H9 (cell line): ENCODE measurements around the gene TMEM209. TPM values are rescaled to one million over a fixed set of nuclear protein-coding genes. Genes with fewer than 3 reads are reported as not detected.

ENCODE experiments used
- DNase-seq: peaks from one replicate; pipeline ENCODE4 v3.0.0-alpha.2; 2017
- H2AFZ ChIP-seq: one replicate; pipeline ENCODE4 v1.6.1; 2013; ENCODE audit warnings: mild to moderate bottlenecking, low read length, control low read depth, moderate library complexity
- H2AK5ac ChIP-seq: 2 replicates; pipeline ENCODE4 v1.6.1; 2013; ENCODE audit warnings: low read length, control low read depth, mixed read lengths; ENCODE audit not compliant: insufficient read length
- H2BK120ac ChIP-seq: one replicate; pipeline ENCODE4 v1.6.1; 2013; ENCODE audit warnings: low read depth, mild to moderate bottlenecking, low read length, control low read depth, inconsistent platforms; ENCODE audit not compliant: poor library complexity, severe bottlenecking
- H2BK12ac ChIP-seq: 2 replicates; pipeline ENCODE4 v1.6.1; 2013; ENCODE audit warnings: low read length, control low read depth, mixed read lengths, low read depth; ENCODE audit not compliant: insufficient read length
- H2BK15ac ChIP-seq: 2 replicates; pipeline ENCODE4 v1.6.1; 2013; ENCODE audit warnings: low read depth, low read length, control low read depth
- H2BK20ac ChIP-seq: one replicate; pipeline ENCODE4 v1.6.1; 2013; ENCODE audit warnings: low read depth, mild to moderate bottlenecking, low read length, control low read depth, inconsistent platforms; ENCODE audit not compliant: poor library complexity, severe bottlenecking
- H2BK5ac ChIP-seq: 2 replicates; pipeline ENCODE4 v1.6.1; 2013; ENCODE audit warnings: low read length, control low read depth, mixed read lengths; ENCODE audit not compliant: insufficient read length
- H3K14ac ChIP-seq: 2 replicates; pipeline ENCODE4 v1.6.1; 2013; ENCODE audit warnings: low read length, control low read depth; ENCODE audit not compliant: insufficient read depth
- H3K18ac ChIP-seq: 2 replicates; pipeline ENCODE4 v1.6.1; 2013; ENCODE audit warnings: low read depth, mild to moderate bottlenecking, mixed read lengths, low read length, control low read depth; ENCODE audit not compliant: insufficient read length
- H3K23ac ChIP-seq: 2 replicates; pipeline ENCODE4 v1.6.1; 2013; ENCODE audit warnings: low read length, control low read depth, mixed read lengths, low read depth; ENCODE audit not compliant: insufficient read length
- H3K23me2 ChIP-seq: 2 replicates; pipeline ENCODE4 v1.6.1; 2013; ENCODE audit warnings: low read depth, mild to moderate bottlenecking, mixed read lengths, low read length, control low read depth; ENCODE audit not compliant: insufficient read length, poor library complexity, severe bottlenecking
- H3K27ac ChIP-seq: 2 replicates; pipeline ENCODE4 v1.5.1; 2013; ENCODE audit warnings: low read length, control low read depth, mixed read lengths, low read depth; ENCODE audit not compliant: insufficient read length
- H3K27me3 ChIP-seq: 2 replicates; pipeline ENCODE4 v1.6.1; 2013; ENCODE audit warnings: low read length, control low read depth, inconsistent platforms; ENCODE audit not compliant: insufficient read depth
- H3K4ac ChIP-seq: 2 replicates; pipeline ENCODE4 v1.6.1; 2013; ENCODE audit warnings: low read depth, mild to moderate bottlenecking, control low read depth, inconsistent platforms, low read length, moderate library complexity
- H3K4me1 ChIP-seq: 2 replicates; pipeline ENCODE4 v1.6.1; 2013; ENCODE audit warnings: low read length, control low read depth, inconsistent platforms; ENCODE audit not compliant: insufficient read depth
- H3K4me2 ChIP-seq: 2 replicates; pipeline ENCODE4 v1.6.1; 2013; ENCODE audit warnings: low read length, control low read depth, mixed read lengths; ENCODE audit not compliant: insufficient read length, insufficient read depth
- H3K56ac ChIP-seq: 2 replicates; pipeline ENCODE4 v1.6.1; 2013; ENCODE audit warnings: low read depth, mild to moderate bottlenecking, mixed read lengths, low read length, control low read depth; ENCODE audit not compliant: insufficient read length
- H3K79me1 ChIP-seq: 2 replicates; pipeline ENCODE4 v1.6.1; 2013; ENCODE audit warnings: low read depth, mild to moderate bottlenecking, moderate library complexity, low read length, control low read depth, inconsistent platforms; ENCODE audit not compliant: insufficient read depth, poor library complexity, severe bottlenecking
- H3K79me2 ChIP-seq: 2 replicates; pipeline ENCODE4 v1.6.1; 2013; ENCODE audit warnings: low read length, control low read depth, inconsistent platforms; ENCODE audit not compliant: insufficient read depth
- H3K9ac ChIP-seq: 2 replicates; pipeline ENCODE4 v1.6.1; 2013; ENCODE audit warnings: low read length, control low read depth, mixed read lengths; ENCODE audit not compliant: insufficient read length; ENCODE audit errors: extremely low read depth
- H3K9me3 ChIP-seq: one replicate; pipeline ENCODE4 v1.6.1; 2013; ENCODE audit warnings: low read depth, low read length, inconsistent platforms; ENCODE audit not compliant: control insufficient read depth
- H3T11ph ChIP-seq: one replicate; pipeline ENCODE4 v1.6.1; 2013; ENCODE audit warnings: mild to moderate bottlenecking, low read length, control low read depth, inconsistent platforms
- H4K20me1 ChIP-seq: one replicate; pipeline ENCODE4 v1.6.1; 2013; ENCODE audit not compliant: control insufficient read depth, insufficient read length, insufficient read depth
- H4K5ac ChIP-seq: 2 replicates; pipeline ENCODE4 v1.6.1; 2013; ENCODE audit warnings: low read depth, mild to moderate bottlenecking, mixed read lengths, low read length, control low read depth; ENCODE audit not compliant: insufficient read length
- H4K8ac ChIP-seq: replicated peaks from 2 replicates; pipeline ENCODE4 v1.6.1; 2013; ENCODE audit warnings: low read length, control low read depth, mixed read lengths, low read depth; ENCODE audit not compliant: insufficient read length
- H4K91ac ChIP-seq: 2 replicates; pipeline ENCODE4 v1.6.1; 2013; ENCODE audit warnings: low read depth, mild to moderate bottlenecking, moderate library complexity, mixed read lengths, low read length, control low read depth; ENCODE audit not compliant: insufficient read length
- H3K27ac Mint-ChIP-seq, 3 experiments: 2 replicates in 2 of 3; 3 replicates in 1 of 3; pipeline ENCODE4 v1.8.0; 2020 to 2021; ENCODE audit warnings: mixed read lengths in 3 of 3, mild to moderate bottlenecking in 1 of 3, moderate library complexity in 1 of 3
- H3K27me3 Mint-ChIP-seq: 2 replicates; pipeline ENCODE4 v1.8.0; 2021; ENCODE audit warnings: low read depth, mild to moderate bottlenecking, moderate library complexity, mixed read lengths
- H3K36me3 Mint-ChIP-seq, 3 experiments: 2 replicates in 2 of 3; 3 replicates in 1 of 3; pipeline ENCODE4 v1.8.0; 2020 to 2021; ENCODE audit warnings: low read depth in 3 of 3, mixed read lengths in 3 of 3; ENCODE audit not compliant: insufficient read depth in 1 of 3
- H3K4me1 Mint-ChIP-seq, 2 experiments: 2 replicates each; pipeline ENCODE4 v1.8.0; 2020; ENCODE audit warnings: mixed read lengths in 2 of 2
- H3K4me3 Mint-ChIP-seq, 2 experiments: 2 replicates in 1 of 2; 3 replicates in 1 of 2; pipeline ENCODE4 v1.8.0; 2020 to 2021; ENCODE audit warnings: mild to moderate bottlenecking in 2 of 2, mixed read lengths in 2 of 2, moderate library complexity in 1 of 2
- H3K9me3 Mint-ChIP-seq, 2 experiments: 2 replicates in 1 of 2; 3 replicates in 1 of 2; pipeline ENCODE4 v1.8.0; 2020; ENCODE audit warnings: mild to moderate bottlenecking in 2 of 2, mixed read lengths in 2 of 2, moderate library complexity in 1 of 2
- WGBS: extraction: QIAGEN DNeasy Blood & Tissue Kit; methylation state at CpG from one replicate; pipeline ENCODE4 v1.1.7; 2013; ENCODE audit warnings: missing lambda C conversion rate, low lambda C conversion rate, mixed read lengths; ENCODE audit not compliant: insufficient read length; ENCODE audit errors: extremely low coverage; 5-methylcytosine and 5-hydroxymethylcytosine counted together
- total RNA-seq: library from RNA; stranded (reverse); gene quantifications from 2 replicates; pipeline ENCODE4 v1.2.1, GENCODE V29; 2021
- TF ChIP-seq, protein P1 (sequence below): fragments of 200-600 bp; sonication (generic); conservative IDR thresholded peaks from 3 replicates; pipeline ENCODE4 v1.8.0; 2021; ENCODE audit warnings: antibody characterized with exemption, mild to moderate bottlenecking

TMEM209 gene
- total RNA-seq, 1 experiment from 2014 or later = 30.8 TPM

DNA sequence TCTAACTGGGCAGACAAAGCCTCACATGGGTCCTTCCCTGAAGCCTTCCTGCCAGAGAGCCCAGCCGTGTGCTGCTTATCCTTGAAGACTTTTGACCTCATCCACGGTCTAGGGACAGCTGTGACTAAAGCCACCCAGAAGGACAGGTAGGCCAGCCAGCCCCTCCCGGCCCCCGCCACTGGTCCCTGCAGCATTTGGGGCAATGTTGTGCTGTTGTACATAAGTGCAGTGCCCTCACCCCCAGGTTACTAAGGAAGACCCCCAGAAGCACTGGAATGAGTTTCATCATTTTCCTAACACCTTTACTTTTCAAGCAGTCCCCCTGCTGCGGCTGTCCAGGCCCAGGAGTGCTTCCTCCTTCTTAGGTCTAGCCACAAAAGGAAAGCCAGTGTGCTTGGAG, 43.0 kb downstream of the TMEM209 start:
- no peaks in the 10 kb centered on the region for H3K27me3 ChIP-seq
- H2BK120ac ChIP-seq = no peak overlapping the region
- no peak overlapping the region for H3K14ac ChIP-seq
- H3K18ac ChIP-seq = no peak overlapping the region
- no peak overlapping the region for H3K56ac ChIP-seq
- H2AFZ ChIP-seq = no peak overlapping the region
- H4K5ac ChIP-seq = no peak overlapping the region
- no peaks in the 10 kb centered on the region for H3K9me3 ChIP-seq
- no peaks in the 10 kb centered on the region for H3K79me2 ChIP-seq
- H3K9ac ChIP-seq = no peak overlapping the region
- H3K4me3 Mint-ChIP-seq = no peak overlapping the region
- WGBS = no CpG with 5 or more reads among the region's 5 CpGs
- H2BK12ac ChIP-seq = no peak overlapping the region
- no peaks in the 10 kb centered on the region for H3K79me1 ChIP-seq
- H3K4me2 ChIP-seq = no peak overlapping the region
- no peak overlapping the region for H3T11ph ChIP-seq
- H3K23ac ChIP-seq = no peak overlapping the region
- H3K4me1 Mint-ChIP-seq = no peaks in the 10 kb centered on the region
- H3K23me2 ChIP-seq = no peaks in the 10 kb centered on the region
- H2BK20ac ChIP-seq = no peak overlapping the region
- H3K36me3 Mint-ChIP-seq = peaks cover 19 to 70% (median 59%) of the 10 kb centered on the region in 3 experiments; a peak in 6 of 7 replicates
- H2AK5ac ChIP-seq = no peak overlapping the region
- no peak overlapping the region for H4K8ac ChIP-seq
- H3K4ac ChIP-seq = no peak overlapping the region
- no peaks in the 10 kb centered on the region for H3K4me1 ChIP-seq
- TF ChIP-seq, protein P1, sequence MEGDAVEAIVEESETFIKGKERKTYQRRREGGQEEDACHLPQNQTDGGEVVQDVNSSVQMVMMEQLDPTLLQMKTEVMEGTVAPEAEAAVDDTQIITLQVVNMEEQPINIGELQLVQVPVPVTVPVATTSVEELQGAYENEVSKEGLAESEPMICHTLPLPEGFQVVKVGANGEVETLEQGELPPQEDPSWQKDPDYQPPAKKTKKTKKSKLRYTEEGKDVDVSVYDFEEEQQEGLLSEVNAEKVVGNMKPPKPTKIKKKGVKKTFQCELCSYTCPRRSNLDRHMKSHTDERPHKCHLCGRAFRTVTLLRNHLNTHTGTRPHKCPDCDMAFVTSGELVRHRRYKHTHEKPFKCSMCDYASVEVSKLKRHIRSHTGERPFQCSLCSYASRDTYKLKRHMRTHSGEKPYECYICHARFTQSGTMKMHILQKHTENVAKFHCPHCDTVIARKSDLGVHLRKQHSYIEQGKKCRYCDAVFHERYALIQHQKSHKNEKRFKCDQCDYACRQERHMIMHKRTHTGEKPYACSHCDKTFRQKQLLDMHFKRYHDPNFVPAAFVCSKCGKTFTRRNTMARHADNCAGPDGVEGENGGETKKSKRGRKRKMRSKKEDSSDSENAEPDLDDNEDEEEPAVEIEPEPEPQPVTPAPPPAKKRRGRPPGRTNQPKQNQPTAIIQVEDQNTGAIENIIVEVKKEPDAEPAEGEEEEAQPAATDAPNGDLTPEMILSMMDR = no peak
- H3K27ac Mint-ChIP-seq = no peak overlapping the region
- no peak for DNase-seq
- H4K91ac ChIP-seq = no peak overlapping the region
- H4K20me1 ChIP-seq = no peaks in the 10 kb centered on the region
- no peak overlapping the region for H2BK5ac ChIP-seq
- peaks cover 0 to 4% of the 10 kb centered on the region in 2 experiments; a peak in 1 of 5 replicates for H3K9me3 Mint-ChIP-seq
- H2BK15ac ChIP-seq = no peak overlapping the region
- H3K27ac ChIP-seq = no peak overlapping the region
- no peaks in the 10 kb centered on the region for H3K27me3 Mint-ChIP-seq
